Right atrium auricular region (tissue), 2 donors: ENCODE data around the gene PLCD3. TPM values are rescaled to one million over a fixed set of nuclear protein-coding genes. Genes with fewer than 3 reads are reported as not detected.

Experiments used
- DNase-seq: peaks from one replicate; pipeline ENCODE4 v3.0.0-alpha.2; 2019; ENCODE audit warnings: low spot score
- H3K27ac ChIP-seq, 2 donors: fragments of 200-600 bp; sonication (generic); 1 replicate in 1 of 2; 2 replicates in 1 of 2; pipeline ENCODE4 v1.5.1; 2016 to 2019
- H3K27me3 ChIP-seq, 2 donors: fragments of 200-600 bp; sonication (generic); one replicate each; pipeline versions ENCODE4 v1.5.1 to v1.6.0; 2017 to 2019
- H3K36me3 ChIP-seq: fragments of 200-600 bp; sonication (generic); one replicate; pipeline ENCODE4 v1.5.1; 2016
- H3K4me1 ChIP-seq, 2 donors: fragments of 200-600 bp; sonication (generic); one replicate each; pipeline versions ENCODE4 v1.5.1 to v1.6.0; 2017 to 2019
- H3K4me3 ChIP-seq, 2 donors: fragments of 200-600 bp; sonication (generic); 1 replicate in 1 of 2; 2 replicates in 1 of 2; pipeline ENCODE4 v1.5.1; 2017 to 2019; ENCODE audit warnings: mild to moderate bottlenecking in 1 of 2, moderate library complexity in 1 of 2
- H3K9me3 ChIP-seq, 2 donors: fragments of 200-600 bp; sonication (generic); one replicate each; pipeline ENCODE4 v1.5.1; 2019
- total RNA-seq, 2 donors: library from RNA; depleted of rRNA; stranded (reverse); fragments of >200 nt; gene quantifications; one replicate each; pipeline ENCODE4 v1.1.0, GENCODE V29; 2016
- TF ChIP-seq, protein P1 (sequence below), 2 donors: fragments of 200-600 bp; sonication (generic); IDR thresholded peaks; one replicate each; pipeline ENCODE4 v1.5.1; 2019; ENCODE audit warnings: antibody characterized with exemption in 2 of 2

PLCD3 gene
- total RNA-seq, 2 donors from 2014 or later: 102 to 156 TPM

DNA sequence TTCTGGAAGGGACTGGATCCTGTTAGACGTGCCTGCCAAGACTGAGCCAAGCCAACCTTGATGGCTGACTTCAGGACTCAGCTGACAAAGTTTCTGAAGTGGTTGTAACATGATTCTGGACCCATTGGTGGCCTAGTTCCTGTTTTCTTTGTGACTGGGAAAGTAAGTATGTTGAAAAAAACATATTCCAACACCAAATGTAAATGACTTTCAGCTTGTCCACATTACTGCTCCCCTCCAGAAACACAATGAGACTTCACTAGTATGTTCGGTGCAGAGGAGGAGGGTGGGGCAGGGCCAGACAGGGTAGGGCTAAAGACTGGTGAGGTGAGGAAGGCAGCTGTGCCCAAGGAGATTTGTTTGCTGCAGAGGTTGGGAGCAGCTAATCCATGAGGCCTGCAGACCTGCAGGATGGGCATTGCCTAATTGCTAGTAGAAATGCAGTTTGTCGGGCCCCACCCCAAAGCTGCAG is 44.8 kb downstream of the PLCD3 start:
- peaks cover 83% of the 10 kb centered on the region for H3K36me3 ChIP-seq
- peak overlapping the region; percentile 11 to 51 for H3K27ac ChIP-seq
- no peak for DNase-seq
- H3K4me3 ChIP-seq: no peak overlapping the region
- no peaks in the 10 kb centered on the region for H3K27me3 ChIP-seq
- TF ChIP-seq, protein P1, sequence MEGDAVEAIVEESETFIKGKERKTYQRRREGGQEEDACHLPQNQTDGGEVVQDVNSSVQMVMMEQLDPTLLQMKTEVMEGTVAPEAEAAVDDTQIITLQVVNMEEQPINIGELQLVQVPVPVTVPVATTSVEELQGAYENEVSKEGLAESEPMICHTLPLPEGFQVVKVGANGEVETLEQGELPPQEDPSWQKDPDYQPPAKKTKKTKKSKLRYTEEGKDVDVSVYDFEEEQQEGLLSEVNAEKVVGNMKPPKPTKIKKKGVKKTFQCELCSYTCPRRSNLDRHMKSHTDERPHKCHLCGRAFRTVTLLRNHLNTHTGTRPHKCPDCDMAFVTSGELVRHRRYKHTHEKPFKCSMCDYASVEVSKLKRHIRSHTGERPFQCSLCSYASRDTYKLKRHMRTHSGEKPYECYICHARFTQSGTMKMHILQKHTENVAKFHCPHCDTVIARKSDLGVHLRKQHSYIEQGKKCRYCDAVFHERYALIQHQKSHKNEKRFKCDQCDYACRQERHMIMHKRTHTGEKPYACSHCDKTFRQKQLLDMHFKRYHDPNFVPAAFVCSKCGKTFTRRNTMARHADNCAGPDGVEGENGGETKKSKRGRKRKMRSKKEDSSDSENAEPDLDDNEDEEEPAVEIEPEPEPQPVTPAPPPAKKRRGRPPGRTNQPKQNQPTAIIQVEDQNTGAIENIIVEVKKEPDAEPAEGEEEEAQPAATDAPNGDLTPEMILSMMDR (IDR thresholded peaks at IDR 0.05): no peak
- no peaks in the 10 kb centered on the region for H3K9me3 ChIP-seq
- peaks cover 0 to 28% of the 10 kb centered on the region in 2 donors for H3K4me1 ChIP-seq

- H3K4me1 ChIP-seq: peaks cover 0 to 22% of the 10 kb centered on the region in 2 donors
- H3K9me3 ChIP-seq: no peaks in the 10 kb centered on the region
- TF ChIP-seq, protein P1 (IDR thresholded peaks at IDR 0.05): no peak
- H3K36me3 ChIP-seq: peaks cover 89% of the 10 kb centered on the region
- H3K27me3 ChIP-seq: no peaks in the 10 kb centered on the region
- no peak overlapping the region for H3K4me3 ChIP-seq
- DNase-seq: no peak
- peak overlapping the region; percentile 2 to 51 for H3K27ac ChIP-seq
Observed at GRCh38 chr17:45086865-45087503, 45.3 kb downstream of the PLCD3 start.

- H3K27me3 ChIP-seq: no peaks in the 10 kb centered on the region
- TF ChIP-seq, protein P1 (IDR thresholded peaks at IDR 0.05): no peak
- peaks cover 91% of the 10 kb centered on the region for H3K36me3 ChIP-seq
- DNase-seq: no peak
- H3K4me1 ChIP-seq: peaks cover 0 to 19% of the 10 kb centered on the region in 2 donors
- H3K9me3 ChIP-seq: no peaks in the 10 kb centered on the region
- no peak overlapping the region for H3K4me3 ChIP-seq
- peak overlapping the region in 1 of 2 donors; percentile 2 for H3K27ac ChIP-seq
Observed at GRCh38 chr17:45086391-45086790, 45.9 kb downstream of the PLCD3 start.

GRCh38 chr17:45081047-45081703 is 51.1 kb downstream of the PLCD3 start:
- TF ChIP-seq, protein P1 (IDR thresholded peaks at IDR 0.05): no peak
- Histone ChIP-seq H3K36me3 (peaks cover 45% of the 10 kb centered on the region), H3K4me1 (peaks cover 0 to 19% of the 10 kb centered on the region in 2 donors), H3K9me3 (no peaks in the 10 kb centered on the region), H3K27me3 (no peaks in the 10 kb centered on the region), H3K4me3 (no peak overlapping the region), H3K27ac (peak overlapping the region; percentile 8 to 28)
- no peak for DNase-seq

DNA sequence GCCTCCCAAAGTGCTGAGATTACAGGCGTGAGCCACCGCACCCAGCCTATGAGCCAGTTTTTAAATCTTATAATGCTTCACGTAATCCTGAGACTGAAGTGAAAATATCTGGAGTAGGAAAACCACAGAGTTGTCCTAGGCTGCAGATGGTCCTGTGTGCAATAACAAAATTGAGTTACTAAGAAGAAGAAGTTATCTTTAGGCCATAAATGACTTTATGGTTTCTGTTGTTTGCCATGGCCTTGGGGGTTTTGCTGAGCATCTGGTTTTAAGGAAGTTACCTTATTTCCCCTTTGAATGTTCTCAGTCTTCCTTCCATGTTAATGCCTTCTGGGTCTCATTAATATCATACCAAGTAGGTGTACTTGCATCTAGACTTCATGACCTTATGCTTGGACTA is 54.7 kb downstream of the PLCD3 start:
- H3K27me3 ChIP-seq: no peaks in the 10 kb centered on the region

More for the DNA sequence above, 54.7 kb downstream of the PLCD3 start:
- Histone ChIP-seq H3K9me3 (no peaks in the 10 kb centered on the region), H3K4me1 (peaks cover 0 to 30% of the 10 kb centered on the region in 2 donors), H3K27ac (no peak overlapping the region), H3K4me3 (no peak overlapping the region), H3K36me3 (peaks cover 18% of the 10 kb centered on the region)
- DNase-seq: no peak
- TF ChIP-seq, protein P1 (IDR thresholded peaks at IDR 0.05): no peak
